ENCODE measurements around the gene TENM4. TPM values are rescaled to one million over a fixed set of nuclear protein-coding genes. Genes with fewer than 3 reads are reported as not detected.

The TENM4 gene
- total and polyA plus RNA-seq, 2 of the 13 experiments (the other 11 are each of a cell fraction or from before 2014, with no cell fraction given): not detected

GRCh38 chr11:79025622-79026021, 415.2 kb downstream of the TENM4 start (continued):
- TF ChIP-seq ATF5 (CRISPR knock-in tag; IDR thresholded peaks at IDR 0.05; ENCODE audit: low read depth) (no peak), ZNF17 (CRISPR knock-in tag; IDR thresholded peaks at IDR 0.05) (no peak), ZNF121 (CRISPR knock-in tag; IDR thresholded peaks at IDR 0.05) (no peak), ZNF646 (CRISPR knock-in tag; IDR thresholded peaks at IDR 0.05) (no peak), ZNF580 (CRISPR knock-in tag; IDR thresholded peaks at IDR 0.05; ENCODE audit: borderline replicate concordance, low read depth) (no peak), SMAD1 (CRISPR knock-in tag; IDR thresholded peaks at IDR 0.05; ENCODE audit: borderline replicate concordance, low read depth) (no peak), TRAFD1 (CRISPR knock-in tag; IDR thresholded peaks at IDR 0.05; ENCODE audit: borderline replicate concordance) (no peak), ZFP36 (IDR thresholded peaks at IDR 0.05; ENCODE audit: borderline replicate concordance, low read depth, low read length, partially characterized antibody) (no peak), KDM1A (CRISPR knock-in tag; IDR thresholded peaks at IDR 0.05) (no peak)

Measured in HepG2 (cell line).